Adrenal gland (tissue), 12 donors: ENCODE results near the gene PPME1. TPM values are rescaled to one million over a fixed set of nuclear protein-coding genes. Genes with fewer than 3 reads are reported as not detected.
"Not testable (repeated sequence)": the region's sequence is repeated elsewhere in the genome, so short reads cannot be mapped to it uniquely, and the experiment has no call there.

Experiments used
- DNase-seq, 7 donors: peaks; one replicate each; pipeline ENCODE4 v3.0.0-alpha.2; 2019 to 2020
- H3K27ac ChIP-seq, 5 donors: fragments of 200-600 bp; sonication (generic) in 4 of 5; 1 replicate in 3 of 5; 2 replicates in 2 of 5; pipeline versions ENCODE4 v1.5.1 to v1.8.0; 2016 to 2020; ENCODE audit warnings: mild to moderate bottlenecking in 1 of 5
- H3K27me3 ChIP-seq: fragments of 200-600 bp; 2 replicates; pipeline ENCODE4 v1.8.0; 2021
- H3K36me3 ChIP-seq, 2 donors: fragments of 200-600 bp; replicated peaks in 1 of 2; 1 replicate in 1 of 2; 2 replicates in 1 of 2; pipeline versions ENCODE4 v1.5.1 to v1.8.0; 2018 to 2022
- H3K4me1 ChIP-seq, 2 donors: fragments of 200-600 bp; replicated peaks in 1 of 2; 1 replicate in 1 of 2; 2 replicates in 1 of 2; pipeline versions ENCODE4 v1.5.1 to v1.8.0; 2018 to 2021
- H3K4me3 ChIP-seq, 4 donors: fragments of 200-600 bp; sonication (generic) in 3 of 4; one replicate each; pipeline ENCODE4 v1.5.1; 2016 to 2018
- H3K9me3 ChIP-seq, 3 donors: fragments of 200-600 bp; sonication (generic) in 1 of 3; replicated peaks in 1 of 3; 1 replicate in 2 of 3; 2 replicates in 1 of 3; pipeline versions ENCODE4 v1.5.1 to v1.8.0; 2016 to 2021
- CTCF ChIP-seq, 6 experiments: fragments of 450-650 bp in 4 of 6; fragments of 200-600 bp in 2 of 6; sonication (generic) in 1 of 6; IDR thresholded peaks; 1 replicate in 5 of 6; 2 replicates in 1 of 6; pipeline versions ENCODE4 v1.5.1 to v1.8.0; 2016 to 2021; ENCODE audit warnings: antibody characterized with exemption in 6 of 6, mild to moderate bottlenecking in 2 of 6, moderate library complexity in 1 of 6
- POLR2A ChIP-seq, 2 donors: fragments of 450-650 bp; IDR thresholded peaks; one replicate each; pipeline ENCODE4 v1.6.1; 2017; ENCODE audit warnings: antibody characterized with exemption in 2 of 2, mild to moderate bottlenecking in 2 of 2, moderate library complexity in 1 of 2
- WGBS, 4 donors: extraction: QIAGEN DNeasy Blood & Tissue Kit in 2 of 4; methylation state at CpG; one replicate each; pipeline versions ENCODE4 v1.1.5 to v1.1.7; 2013 to 2017; 5-methylcytosine and 5-hydroxymethylcytosine counted together
- intact Hi-C, 2 donors: fragments of 100-400 bp; cut with DNase I; formaldehyde crosslinking; loops; one replicate each; pipeline versions ENCODE4 v1.14.1 to v1.15.0; 2022 to 2023
- polyA plus RNA-seq, 3 donors: library from polyadenylated mRNA; stranded (reverse); fragments of 200-250 nt in 2 of 3; fragments of 350-450 nt in 1 of 3; fragmentation: Illumina TruSeq in 1 of 3; extraction: RNeasy Lipid Tissue Mini Kit (QIAGEN cat#74804) in 1 of 3; gene quantifications; one replicate each; pipeline ENCODE4 v1.2.3, GENCODE V29; 2013 to 2014
- total RNA-seq, 9 donors: library from RNA; depleted of rRNA in 4 of 9; stranded (reverse); fragments of >200 nt in 4 of 9; fragments of 120-200 nt in 1 of 9; fragmentation: NEBNext Ultra II Directional in 1 of 9; extraction: Animal tissue kit (Norgen Biotek cat#: 25700) in 1 of 9; gene quantifications; one replicate each; pipeline versions ENCODE4 v1.1.0 to v1.2.4, GENCODE V29; 2013 to 2023
- donor health status: healthy with polysubstance abuse.
- donor health status: Bipolar disorder and iron deficiency.
- donor health status: DM: yes; HTN: yes; CAD: no.
- donor health status: DM: no; HTN: no; CAD: no.
- donor health status: DM: no; HTN: no; CAD: no.
- donor health status: DM: yes; HTN: yes; CAD: no.

Gene PPME1
- total and polyA plus RNA-seq, 12 donors, result 29.6 to 71.6 (median 48.2) TPM

- no peak overlapping the region for H3K4me3 ChIP-seq
- peaks cover 0 to 1% of the 10 kb centered on the region in 2 donors for H3K36me3 ChIP-seq
- intact Hi-C loops, result no loop called here
- 59 to 69% (median 64%) methylated on average over 2 of the region's 2 CpGs for WGBS, 4 donors
- peak overlapping the region in 4 of 5 donors; percentile 58 to 79 (median 68) for H3K27ac ChIP-seq
- H3K27me3 ChIP-seq, result no peaks in the 10 kb centered on the region
- H3K4me1 ChIP-seq, result peaks cover 7 to 32% of the 10 kb centered on the region in 2 donors
- no peaks in the 10 kb centered on the region for H3K9me3 ChIP-seq
- no peak for DNase-seq
- no peak for TF ChIP-seq CTCF (IDR thresholded peaks at IDR 0.05)
- TF ChIP-seq POLR2A (IDR thresholded peaks at IDR 0.05), result no peak
Observed at GRCh38 chr11:74138021-74138420, 33.1 kb upstream of the PPME1 start.

GRCh38 chr11:74138572-74138971, 32.5 kb upstream of the PPME1 start:
- Histone ChIP-seq H3K9me3 (no peaks in the 10 kb centered on the region), H3K4me3 (no peak overlapping the region), H3K36me3 (no peaks in the 10 kb centered on the region), H3K4me1 (peaks cover 7 to 32% of the 10 kb centered on the region in 2 donors), H3K27me3 (no peaks in the 10 kb centered on the region), H3K27ac (peak overlapping the region in 4 of 5 donors; percentile 58 to 79 (median 68))
- intact Hi-C loops, result no loop called here
- peak in 1 of 2 donors; percentile 37 for TF ChIP-seq POLR2A (IDR thresholded peaks at IDR 0.05)
- no peak for TF ChIP-seq CTCF (IDR thresholded peaks at IDR 0.05)
- 3 to 31% (median 22%) methylated on average over 2 of the region's 2 CpGs for WGBS, 4 donors
- DNase-seq, result peak; percentile 41 to 73 (median 62)

- peak overlapping the region in 4 of 5 donors; percentile 58 to 79 (median 68) for H3K27ac ChIP-seq
- no peaks in the 10 kb centered on the region for H3K36me3 ChIP-seq
- no peak for TF ChIP-seq CTCF (IDR thresholded peaks at IDR 0.05)
- no peak for TF ChIP-seq POLR2A (IDR thresholded peaks at IDR 0.05)
- H3K4me1 ChIP-seq, result peaks cover 7 to 32% of the 10 kb centered on the region in 2 donors
- no peak overlapping the region for H3K4me3 ChIP-seq
- no peak for DNase-seq
- WGBS, 4 donors, result 89 to 93% (median 90%) methylated on average over 6 of the region's 6 CpGs
- no peaks in the 10 kb centered on the region for H3K27me3 ChIP-seq
- intact Hi-C loops, result no loop called here
- H3K9me3 ChIP-seq, result no peaks in the 10 kb centered on the region
Observed at GRCh38 chr11:74139151-74139918, 31.8 kb upstream of the PPME1 start.

GRCh38 chr11:74139919-74140431, 31.1 kb upstream of the PPME1 start:
- Histone ChIP-seq H3K4me1 (peaks cover 7 to 32% of the 10 kb centered on the region in 2 donors), H3K27ac (peak overlapping the region in 1 of 5 donors; percentile 79)

More at GRCh38 chr11:74139919-74140431, 31.1 kb upstream of the PPME1 start:
- H3K36me3 ChIP-seq, intact Hi-C loops, H3K4me3 ChIP-seq, H3K27me3 ChIP-seq, DNase-seq, H3K9me3 ChIP-seq: not testable (repeated sequence)
- 90 to 95% (median 93%) methylated on average over 1 of the region's 1 CpG for WGBS, 4 donors
